Sciatic nerve (tissue), 2 donors: Measurements from ENCODE around the gene RIMBP2. TPM values are rescaled to one million over a fixed set of nuclear protein-coding genes. Genes with fewer than 3 reads are reported as not detected.
"Not testable (repeated sequence)": the region's sequence is repeated elsewhere in the genome, so short reads cannot be mapped to it uniquely, and the experiment has no call there.

Source experiments
- ATAC-seq: fragments of 200-7000 bp; cut with Tn5 transposase; one replicate; pipeline ENCODE4 v1.9.1; 2020; ENCODE audit warnings: mild to moderate bottlenecking, moderate library complexity
- DNase-seq: peaks from one replicate; pipeline ENCODE4 v3.0.0-alpha.2; 2020; ENCODE audit warnings: low spot score
- intact Hi-C: fragments of 100-400 bp; cut with DNase I; formaldehyde crosslinking; loops from one replicate; pipeline ENCODE4 v1.14.2; 2022
- total RNA-seq: library from RNA; stranded (reverse); fragmentation: NEBNext Ultra II Directional; extraction: Animal tissue kit (Norgen Biotek cat#: 25700); gene quantifications from one replicate; pipeline ENCODE4 v1.2.1, GENCODE V29; 2021
- donor health status: DM: no; HTN: no; CAD: no.
- donor health status: DM: no; HTN: no; CAD: no.

Gene RIMBP2
- total RNA-seq, 1 donor from 2014 or later, result 1.6 TPM

DNA sequence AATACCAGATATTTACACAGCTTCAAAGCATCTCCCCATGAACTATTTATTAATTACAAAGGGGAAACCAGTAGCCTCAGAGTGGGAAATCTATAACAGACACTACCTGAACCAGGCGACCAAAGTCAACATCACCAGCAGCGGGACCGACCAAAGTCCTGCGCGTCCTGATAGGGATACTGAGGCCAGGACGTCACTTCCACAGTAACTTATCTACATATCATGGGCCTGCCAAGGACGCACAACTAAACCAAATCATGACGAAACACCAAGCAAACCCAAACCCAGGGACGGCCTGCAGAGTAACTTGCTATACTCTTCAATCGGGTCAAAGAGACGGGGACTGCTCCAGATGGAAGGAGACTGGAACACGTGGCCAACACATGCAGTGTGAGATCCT, 26.0 kb upstream of the RIMBP2 start:
- intact Hi-C loops, result no loop called here
- no peak for DNase-seq

DNA sequence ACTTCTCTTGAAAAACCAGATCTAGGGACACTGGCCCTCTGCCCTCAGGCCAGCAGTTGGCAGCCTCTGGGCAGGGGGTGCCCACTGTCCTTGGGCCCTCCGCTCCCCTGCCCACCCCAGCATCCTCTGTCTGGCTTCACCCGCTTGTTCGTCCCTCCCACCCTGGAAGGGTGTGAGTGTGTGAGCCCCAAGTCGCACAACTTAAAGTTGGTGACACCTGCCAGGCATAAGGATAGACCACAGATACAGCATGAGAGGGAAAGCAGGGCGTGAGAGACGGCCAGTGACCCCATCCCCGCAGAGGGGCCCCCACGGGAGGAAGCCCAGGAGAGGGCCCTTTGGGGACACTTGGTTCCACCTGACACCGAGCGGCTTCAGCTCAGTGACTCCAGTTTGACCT, 23.5 kb upstream of the RIMBP2 start:
- DNase-seq (no peak), ATAC-seq (no peak)
- intact Hi-C loops, result no loop called here

More for the DNA sequence above, 26.0 kb upstream of the RIMBP2 start:
- no peak for ATAC-seq

DNA sequence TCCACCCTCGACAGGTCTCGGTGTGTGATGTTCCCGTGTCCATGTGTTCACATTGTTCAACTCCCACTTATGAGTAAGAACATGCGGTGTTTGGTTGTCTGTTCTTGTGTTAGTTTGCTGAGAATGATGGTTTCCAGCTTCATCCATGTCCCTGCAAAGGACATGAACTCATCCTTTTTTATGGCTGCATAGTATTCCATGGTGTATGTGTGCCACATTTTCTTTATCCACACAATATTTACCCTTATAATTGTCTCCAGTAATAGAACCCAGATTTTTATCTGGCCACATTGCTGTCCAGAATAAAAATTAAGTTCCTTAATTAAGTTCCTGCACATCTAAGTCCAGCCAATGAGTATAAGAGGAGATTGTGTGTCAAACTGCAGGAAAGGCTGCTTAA, 22.3 kb upstream of the RIMBP2 start:
- ATAC-seq, DNase-seq, intact Hi-C loops: not testable (repeated sequence)

DNA sequence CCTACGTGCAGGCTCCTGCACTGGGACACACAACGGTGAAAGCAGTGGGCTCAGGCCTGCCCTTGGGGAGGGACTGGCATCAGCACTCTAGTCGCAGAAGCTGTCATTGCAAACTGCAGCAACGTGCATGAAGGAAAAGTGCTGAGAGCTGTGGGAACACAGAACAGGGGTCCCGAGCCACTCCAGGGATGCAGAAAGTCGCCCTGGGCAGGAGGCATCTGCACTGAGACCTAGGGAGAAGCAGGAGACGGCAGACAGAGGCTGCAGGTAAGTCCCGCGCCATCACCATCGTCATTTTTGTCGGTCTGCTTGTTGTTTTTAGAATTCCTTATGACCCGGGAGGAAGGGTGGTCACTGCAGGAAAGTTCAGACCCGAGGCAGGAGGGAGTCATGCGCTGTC, 21.6 kb upstream of the RIMBP2 start:
- ATAC-seq, result no peak
- intact Hi-C loops, result no loop called here
- no peak for DNase-seq

- no peak for DNase-seq
- intact Hi-C loops, result no loop called here
- no peak for ATAC-seq
Measured at GRCh38 chr12:130729344-130729743, 13.2 kb upstream of the RIMBP2 start.

GRCh38 chr12:130728158-130729058, 12.3 kb upstream of the RIMBP2 start:
- no peak for DNase-seq
- intact Hi-C loops, result no loop called here
- no peak for ATAC-seq

GRCh38 chr12:130719263-130719859, 3.3 kb upstream of the RIMBP2 start:
- intact Hi-C loops, result no loop called here
- DNase-seq, result no peak
- no peak for ATAC-seq

GRCh38 chr12:130717752-130718151, 1.7 kb upstream of the RIMBP2 start:
- intact Hi-C loops, result no loop called here

DNA sequence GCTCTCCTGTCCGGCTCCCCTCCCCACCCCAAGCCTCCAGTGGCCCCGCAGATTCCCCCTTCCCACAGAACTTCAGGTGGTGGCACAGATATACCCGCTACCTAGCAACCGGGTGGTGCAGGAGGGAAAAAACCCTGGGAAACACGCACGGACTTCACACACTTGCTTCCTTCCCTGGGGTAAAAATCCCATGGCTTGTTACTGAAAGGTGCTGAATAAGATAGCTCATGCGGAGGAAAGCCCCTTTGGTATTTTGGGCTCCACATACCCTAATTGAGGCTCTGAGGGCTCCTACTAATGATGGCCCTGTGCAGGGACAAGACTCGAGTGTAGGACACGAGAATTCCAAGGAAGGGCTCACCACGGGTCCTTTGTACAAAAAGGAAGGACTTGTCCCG, 869 bp upstream of the RIMBP2 start:
- intact Hi-C loops, result no loop called here
- DNase-seq (no peak), ATAC-seq (no peak)

More at GRCh38 chr12:130717752-130718151, 1.7 kb upstream of the RIMBP2 start:
- ATAC-seq (no peak), DNase-seq (no peak)

- DNase-seq (no peak), ATAC-seq (peak; percentile 13)
- intact Hi-C loops, result no loop called here
Measured at GRCh38 chr12:130715150-130715997, 725 bp downstream of the RIMBP2 start.

DNA sequence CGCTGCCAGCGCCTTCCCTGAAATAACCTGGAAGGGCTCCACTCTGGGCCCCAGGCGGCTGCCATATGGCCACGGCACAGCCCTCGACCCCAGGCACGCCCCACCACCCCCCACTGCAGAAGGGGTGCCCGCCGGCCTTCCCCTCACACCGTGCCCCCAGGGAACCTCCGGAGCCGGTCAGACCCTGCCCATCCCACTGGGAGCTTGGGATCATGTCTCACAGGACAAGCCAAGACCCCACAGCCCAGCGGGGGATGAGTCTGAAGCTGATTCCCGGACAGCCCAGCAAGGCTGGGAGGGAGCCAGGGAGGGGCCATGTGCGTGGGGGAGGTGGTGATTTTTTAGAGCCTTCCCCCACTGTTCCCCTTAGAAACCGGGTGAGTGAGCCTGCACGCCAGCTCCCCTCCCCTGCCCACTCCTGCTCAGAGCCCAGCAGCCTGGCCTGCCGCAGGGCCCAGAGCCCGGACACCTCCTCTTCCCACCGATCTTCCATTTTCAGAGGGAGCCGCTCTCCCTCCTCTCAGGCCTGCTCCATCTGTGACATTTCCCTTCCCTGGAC, 1.4 kb downstream of the RIMBP2 start:
- DNase-seq, result no peak
- ATAC-seq, result peak; percentile 27
- intact Hi-C loops, result loop anchor here (5.0 kb wide), 1 partner anchor 262 kb away; no protein-coding TSS in a partner anchor

DNA sequence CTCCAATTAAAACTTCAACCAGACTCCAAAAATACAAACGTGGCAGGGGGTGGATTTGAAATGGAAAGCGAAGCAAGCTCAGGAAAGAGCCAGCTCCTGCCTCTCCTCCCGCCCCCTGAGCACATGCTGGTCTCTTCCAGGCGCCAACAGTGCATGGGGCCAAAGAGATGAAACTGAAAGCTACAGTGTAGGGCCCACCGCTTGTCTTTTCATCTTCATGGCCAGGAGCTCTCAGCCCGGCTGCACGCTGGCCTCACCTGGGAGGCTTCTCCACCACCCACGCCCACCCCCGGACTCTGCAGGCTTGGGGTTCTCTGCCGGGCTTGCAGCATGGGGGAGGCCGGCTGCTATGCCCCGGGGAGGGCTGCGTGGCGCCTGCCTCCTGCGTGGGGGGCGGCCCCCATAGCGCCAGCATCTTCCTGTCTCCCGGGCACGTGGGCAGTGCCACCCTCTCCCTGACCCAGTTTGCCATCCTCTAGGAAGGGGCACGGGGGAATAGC, 2.0 kb downstream of the RIMBP2 start:
- peak; percentile 48 for ATAC-seq
- intact Hi-C loops, result loop anchor here (5.0 kb wide), 1 partner anchor 262 kb away; no protein-coding TSS in a partner anchor
- no peak for DNase-seq

- ATAC-seq (peak; percentile 36), DNase-seq (no peak)
- intact Hi-C loops, result loop anchor here (5.0 kb wide), 1 partner anchor 261 kb away; no protein-coding TSS in a partner anchor
Measured at GRCh38 chr12:130713581-130713991, 2.5 kb downstream of the RIMBP2 start.

- DNase-seq, result no peak
- intact Hi-C loops, result loop anchor here (5.0 kb wide), 1 partner anchor 260 kb away; no protein-coding TSS in a partner anchor
- no peak for ATAC-seq
Measured at GRCh38 chr12:130712346-130713065, 3.6 kb downstream of the RIMBP2 start.

DNA sequence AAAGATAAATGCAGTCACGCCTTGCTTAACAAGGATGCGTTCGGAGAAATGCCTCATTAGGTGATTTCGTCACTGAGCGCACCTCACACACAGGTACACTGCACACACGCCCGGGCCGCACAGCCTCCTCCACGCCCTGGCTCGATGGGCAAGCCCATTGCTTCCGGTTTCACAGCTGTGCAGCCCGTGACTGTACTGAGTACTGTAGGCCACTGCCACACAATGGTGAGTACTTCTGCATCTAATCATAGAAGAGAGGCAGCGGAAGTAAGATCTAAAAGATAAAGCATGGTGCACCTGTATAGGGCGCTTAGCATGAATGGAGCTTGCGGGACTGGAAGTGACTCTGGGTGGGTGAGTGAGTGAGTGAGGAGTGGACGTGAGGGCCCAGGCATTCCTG, 4.3 kb downstream of the RIMBP2 start:
- intact Hi-C loops, result loop anchor here (5.0 kb wide), 1 partner anchor 259 kb away; no protein-coding TSS in a partner anchor
- no peak for DNase-seq
- no peak for ATAC-seq

DNA sequence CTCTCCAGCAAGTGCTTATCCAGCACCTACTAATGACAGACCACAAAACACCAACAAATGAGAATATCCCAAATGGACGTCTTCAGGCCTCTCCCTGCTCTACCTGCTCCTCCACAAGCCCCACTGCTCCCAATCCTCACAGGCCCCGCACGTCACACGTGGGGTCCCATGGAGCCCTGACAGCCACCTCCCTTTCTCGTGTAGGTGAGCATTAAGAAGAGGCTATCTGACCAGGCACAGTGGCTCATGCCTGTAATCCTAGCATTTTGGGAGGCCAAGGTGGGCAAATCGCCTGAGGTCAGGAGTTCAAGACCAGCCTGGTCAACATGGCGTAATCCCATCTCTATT, 5.4 kb downstream of the RIMBP2 start:
- ATAC-seq (no peak), DNase-seq (no peak)
- intact Hi-C loops, result loop anchor here (5.0 kb wide), 1 partner anchor 258 kb away; no protein-coding TSS in a partner anchor

- DNase-seq, result no peak
Measured at GRCh38 chr12:130709971-130710732, 5.9 kb downstream of the RIMBP2 start.

More at GRCh38 chr12:130709971-130710732, 5.9 kb downstream of the RIMBP2 start:
- no peak for ATAC-seq
- intact Hi-C loops, result loop anchor here (5.0 kb wide), 1 partner anchor 258 kb away; no protein-coding TSS in a partner anchor
